Upper lobe of left lung (tissue), 6 donors: ENCODE results near the gene PPP3CA. TPM values are rescaled to one million over a fixed set of nuclear protein-coding genes. Genes with fewer than 3 reads are reported as not detected.

Source experiments
- ATAC-seq, 2 donors: fragments of 200-7000 bp; cut with Tn5 transposase; one replicate each; pipeline ENCODE4 v1.9.1; 2022; ENCODE audit warnings: mild to moderate bottlenecking in 2 of 2, moderate library complexity in 2 of 2; ENCODE audit not compliant: low FRiP score in 2 of 2
- DNase-seq, 2 donors: peaks; one replicate each; pipeline ENCODE4 v3.0.0-alpha.2; 2019 to 2020
- H3K27ac ChIP-seq, 4 donors: fragments of 200-600 bp; sonication (generic); one replicate each; pipeline ENCODE4 v1.5.1; 2016 to 2019
- H3K27me3 ChIP-seq, 4 donors: fragments of 200-600 bp; sonication (generic); one replicate each; pipeline ENCODE4 v1.5.1; 2017 to 2019
- H3K36me3 ChIP-seq, 4 donors: fragments of 200-600 bp; sonication (generic); one replicate each; pipeline ENCODE4 v1.5.1; 2016 to 2019
- H3K4me1 ChIP-seq, 4 donors: fragments of 200-600 bp; sonication (generic); one replicate each; pipeline ENCODE4 v1.5.1; 2018 to 2019
- H3K4me3 ChIP-seq, 4 donors: fragments of 200-600 bp; sonication (generic); one replicate each; pipeline ENCODE4 v1.5.1; 2017 to 2019; ENCODE audit warnings: mild to moderate bottlenecking in 2 of 4, moderate library complexity in 1 of 4
- H3K9me3 ChIP-seq, 4 donors: fragments of 200-600 bp; sonication (generic); one replicate each; pipeline ENCODE4 v1.5.1; 2018 to 2019
- CTCF ChIP-seq, 6 experiments: fragments of 450-650 bp in 4 of 6; fragments of 200-600 bp in 2 of 6; sonication (generic) in 2 of 6; IDR thresholded peaks; one replicate each; pipeline ENCODE4 v1.5.1; 2016 to 2019; ENCODE audit warnings: antibody characterized with exemption in 6 of 6
- EP300 ChIP-seq, 4 donors: sonication (generic); formaldehyde crosslinking; IDR thresholded peaks; one replicate each; pipeline ENCODE4 v1.5.1; 2017; ENCODE audit warnings: antibody characterized with exemption in 4 of 4, control low read depth in 2 of 4
- POLR2A ChIP-seq, 4 donors: fragments of 450-650 bp; IDR thresholded peaks; one replicate each; pipeline ENCODE4 v1.5.1; 2016 to 2017; ENCODE audit warnings: antibody characterized with exemption in 4 of 4, mild to moderate bottlenecking in 2 of 4
- POLR2AphosphoS5 ChIP-seq, 2 donors: sonication (generic); formaldehyde crosslinking; IDR thresholded peaks; one replicate each; pipeline ENCODE4 v1.5.1; 2017; ENCODE audit warnings: antibody characterized with exemption in 2 of 2
- WGBS, 2 donors: methylation state at CpG; one replicate each; pipeline ENCODE4 v1.1.5; 2017 to 2018; 5-methylcytosine and 5-hydroxymethylcytosine counted together
- total RNA-seq, 6 donors: library from RNA; depleted of rRNA in 4 of 6; stranded (reverse); fragments of >200 nt in 4 of 6; gene quantifications; one replicate each; pipeline versions ENCODE4 v1.1.0 to v1.2.1, GENCODE V29; 2016 to 2021
- donor health status: DM: no; HTN: no; CAD: no; lungs with moderate emphysema.
- donor health status: DM: no; HTN: yes; CAD: no; lungs with severe emphysema.

Gene PPP3CA
- total RNA-seq, 6 donors from 2014 or later: 28.3 to 62.0 (median 50.0) TPM

DNA sequence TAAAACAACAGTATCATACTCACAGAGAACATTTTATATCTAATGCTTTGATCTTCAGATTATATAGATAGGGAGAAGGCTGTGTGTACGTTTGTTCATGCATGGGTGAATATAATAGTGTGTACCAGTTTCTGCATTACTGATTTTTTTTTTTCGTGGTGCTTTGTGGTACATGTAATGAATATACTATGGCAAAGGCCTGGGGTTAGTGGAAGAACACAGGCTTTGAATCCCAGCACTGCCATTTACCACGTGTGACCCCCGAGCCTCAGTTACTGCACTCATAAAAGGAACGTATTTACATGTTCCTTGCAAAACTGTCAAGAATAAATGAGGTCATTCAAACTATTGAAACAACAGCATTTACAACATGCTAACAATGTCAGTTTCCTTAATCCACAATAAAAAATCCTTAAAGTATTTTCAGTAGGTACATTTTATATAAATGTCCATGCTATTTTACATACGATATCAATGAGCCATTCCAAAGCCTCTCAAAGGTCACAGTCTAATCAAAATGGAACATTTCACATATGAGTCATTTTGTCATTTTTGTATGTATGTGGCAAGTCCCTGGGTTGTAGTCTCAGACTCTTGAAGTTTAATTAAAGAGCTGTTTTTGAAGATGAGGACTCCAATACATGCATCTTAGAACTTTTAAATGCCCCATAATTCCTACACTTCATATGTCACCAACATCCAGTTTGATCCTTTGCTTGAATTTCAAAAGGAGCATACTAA lies 242.8 kb downstream of the PPP3CA start:
- Histone ChIP-seq H3K4me1 (peaks cover 14 to 29% (median 20%) of the 10 kb centered on the region in 4 donors), H3K36me3 (peaks cover 0 to 10% (median 0%) of the 10 kb centered on the region in 4 donors), H3K27ac (no peak overlapping the region), H3K27me3 (no peaks in the 10 kb centered on the region), H3K4me3 (no peak overlapping the region), H3K9me3 (no peaks in the 10 kb centered on the region)
- no peak for DNase-seq
- 72 to 73% methylated on average over 6 of the region's 6 CpGs for WGBS, 2 donors
- no peak for TF ChIP-seq POLR2A (IDR thresholded peaks at IDR 0.05)
- no peak for TF ChIP-seq EP300 (IDR thresholded peaks at IDR 0.05)
- TF ChIP-seq POLR2AphosphoS5 (IDR thresholded peaks at IDR 0.05): no peak
- TF ChIP-seq CTCF (IDR thresholded peaks at IDR 0.05): no peak
- ATAC-seq: no peak

- DNase-seq: no peak
- 16 to 24% methylated on average over 4 of the region's 4 CpGs for WGBS, 2 donors
These were observed 243.8 kb downstream of the PPP3CA start for GRCh38 chr4:101103381-101104142.

GRCh38 chr4:101102114-101102742 lies 245.1 kb downstream of the PPP3CA start:
- Histone ChIP-seq H3K36me3 (peaks cover 0 to 3% (median 0%) of the 10 kb centered on the region in 4 donors), H3K27me3 (no peaks in the 10 kb centered on the region), H3K9me3 (no peaks in the 10 kb centered on the region), H3K4me1 (peaks cover 14 to 29% (median 20%) of the 10 kb centered on the region in 4 donors), H3K4me3 (no peak overlapping the region), H3K27ac (no peak overlapping the region)
- TF ChIP-seq POLR2A (IDR thresholded peaks at IDR 0.05) (no peak), POLR2AphosphoS5 (IDR thresholded peaks at IDR 0.05) (no peak), EP300 (IDR thresholded peaks at IDR 0.05) (no peak), CTCF (IDR thresholded peaks at IDR 0.05) (no peak)
- 11 to 39% methylated on average over 1 of the region's 1 CpG for WGBS, 2 donors
- peak in 1 of 2 donors; percentile 75 for ATAC-seq
- DNase-seq: no peak

More at GRCh38 chr4:101103381-101104142, 243.8 kb downstream of the PPP3CA start:
- no peak for TF ChIP-seq CTCF (IDR thresholded peaks at IDR 0.05)
- no peak for TF ChIP-seq POLR2A (IDR thresholded peaks at IDR 0.05)
- no peak for TF ChIP-seq POLR2AphosphoS5 (IDR thresholded peaks at IDR 0.05)
- TF ChIP-seq EP300 (IDR thresholded peaks at IDR 0.05): no peak
- no peaks in the 10 kb centered on the region for H3K9me3 ChIP-seq
- H3K27ac ChIP-seq: peak overlapping the region in 2 of 4 donors; percentile 33 to 35
- peaks cover 0 to 10% (median 0%) of the 10 kb centered on the region in 4 donors for H3K36me3 ChIP-seq
- H3K27me3 ChIP-seq: no peaks in the 10 kb centered on the region
- ATAC-seq: peak in 1 of 2 donors; percentile 66
- peaks cover 14 to 29% (median 20%) of the 10 kb centered on the region in 4 donors for H3K4me1 ChIP-seq
- no peak overlapping the region for H3K4me3 ChIP-seq

DNA sequence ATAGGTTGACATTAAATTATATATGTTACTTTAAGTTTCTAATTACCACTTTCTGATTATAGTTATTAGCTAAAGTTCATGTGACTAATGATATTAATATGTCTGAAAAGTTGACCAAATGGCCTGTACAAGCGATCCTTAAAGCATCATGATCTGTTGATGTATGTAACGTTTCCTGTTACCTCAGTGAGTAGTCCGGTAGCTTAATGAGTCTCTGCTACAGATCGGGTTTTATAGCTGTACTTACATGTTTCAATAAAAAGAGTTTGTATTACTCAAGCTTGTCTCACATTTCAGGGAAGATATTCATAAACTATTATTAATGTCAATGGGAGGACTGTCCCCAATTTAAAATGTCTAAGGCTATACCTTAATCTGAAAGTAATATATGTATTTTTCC lies 246.3 kb downstream of the PPP3CA start:
- 93 to 95% methylated on average over 4 of the region's 4 CpGs for WGBS, 2 donors
- DNase-seq (no peak), ATAC-seq (no peak)
- H3K4me3 ChIP-seq: no peak overlapping the region
- TF ChIP-seq POLR2AphosphoS5 (IDR thresholded peaks at IDR 0.05) (no peak), POLR2A (IDR thresholded peaks at IDR 0.05) (no peak), EP300 (IDR thresholded peaks at IDR 0.05) (no peak)
- H3K4me1 ChIP-seq: peaks cover 14 to 29% (median 20%) of the 10 kb centered on the region in 4 donors
- H3K27ac ChIP-seq: no peak overlapping the region
- H3K9me3 ChIP-seq: no peaks in the 10 kb centered on the region
- no peaks in the 10 kb centered on the region for H3K27me3 ChIP-seq
- peaks cover 0 to 3% (median 0%) of the 10 kb centered on the region in 4 donors for H3K36me3 ChIP-seq
